Erythroblast (primary cell): ENCODE measurements around the gene AFG1L.

Source experiments
- GATA1 ChIP-seq: IDR thresholded peaks from 2 replicates; pipeline ENCODE4 v1.6.1; 2011; ENCODE audit warnings: low read depth, mild to moderate bottlenecking, control low read depth, low read length, moderate library complexity
- POLR2A ChIP-seq: IDR thresholded peaks from 2 replicates; pipeline ENCODE4 v1.6.1; 2011; ENCODE audit warnings: mild to moderate bottlenecking, low read length

GRCh38 chr6:108549241-108549640 is 254.4 kb downstream of the AFG1L start:
- TF ChIP-seq POLR2A (no peak), GATA1 (no peak)
